ENCODE data around the gene BCL2L2. TPM values are rescaled to one million over a fixed set of nuclear protein-coding genes. Genes with fewer than 3 reads are reported as not detected.

BCL2L2 gene
- total and polyA plus RNA-seq, 9 donors = 17.0 to 38.7 (median 31.7) TPM

GRCh38 chr14:23301969-23302289 lies 4.7 kb upstream of the BCL2L2 start:
- H3K4me3 ChIP-seq = peak overlapping the region; percentile 55
- no peaks in the 10 kb centered on the region for H3K27me3 ChIP-seq
- H3K36me3 ChIP-seq = no peaks in the 10 kb centered on the region
- intact Hi-C loops (cut with DNase I) = loop anchor here in 3 of 4 donors (2.0 to 5.0 kb wide), 2 partner anchors 19 to 295 kb away; partner anchors contain the start of gene PABPN1 (in 2 of the 3)
- WGBS, 3 donors = 0 to 1% (median 1%) methylated on average over 15 to 25 of the region's 25 CpGs
- H3K4me1 ChIP-seq (ENCODE audit: insufficient read depth) = no peaks in the 10 kb centered on the region
- H3K27ac ChIP-seq = peak overlapping the region; percentile 92 to 94
- no peaks in the 10 kb centered on the region for H3K9me3 ChIP-seq
- no peak for DNase-seq
- TF ChIP-seq CTCF (IDR thresholded peaks at IDR 0.05) (no peak), POLR2A (IDR thresholded peaks at IDR 0.05) (peak; percentile 92)

- peak; percentile 70 to 80 (median 75) for DNase-seq
- no peaks in the 10 kb centered on the region for H3K9me3 ChIP-seq
- TF ChIP-seq EP300 (IDR thresholded peaks at IDR 0.05) = no peak
- TF ChIP-seq CTCF (IDR thresholded peaks at IDR 0.05) = no peak
- peak within 1 kb of the TSS; percentile 92 to 94 for H3K27ac ChIP-seq
- WGBS, 3 donors = 1 to 2% (median 2%) methylated on average over 63 to 81 of the region's 81 CpGs
- no peaks in the 10 kb centered on the region for H3K36me3 ChIP-seq
- H3K27me3 ChIP-seq = no peaks in the 10 kb centered on the region
- intact Hi-C loops (cut with DNase I) = loop anchor here in 3 of 4 donors (2.0 to 5.0 kb wide), 2 partner anchors 18 to 295 kb away; partner anchors contain the start of gene PABPN1 (in 2 of the 3)
- H3K4me3 ChIP-seq = peak within 1 kb of the TSS; percentile 55
- H3K4me1 ChIP-seq (ENCODE audit: insufficient read depth) = no peaks in the 10 kb centered on the region
Observed at GRCh38 chr14:23302290-23303225, 4.1 kb upstream of the BCL2L2 start, which contains the start of gene PPP1R3E. Gene PPP1R3E (minus strand): TSS chr14:23302859. CDS start chr14:23302576, 283 bp downstream.

GRCh38 chr14:23307146-23307530 lies 505 bp downstream of the BCL2L2 start:
- H3K27ac ChIP-seq = peak overlapping the region; percentile 64 to 86
- intact Hi-C loops (cut with DNase I) = no loop called here
- TF ChIP-seq CTCF (IDR thresholded peaks at IDR 0.05) = no peak
- no peak for TF ChIP-seq EP300 (IDR thresholded peaks at IDR 0.05)
- no peak for TF ChIP-seq POLR2A (IDR thresholded peaks at IDR 0.05)
- no peak for DNase-seq
- H3K9me3 ChIP-seq = no peaks in the 10 kb centered on the region
- no peaks in the 10 kb centered on the region for H3K36me3 ChIP-seq
- 2 to 3% (median 2%) methylated on average over 5 of the region's 5 CpGs for WGBS, 3 donors
- H3K4me3 ChIP-seq = peak overlapping the region; percentile 67
- H3K4me1 ChIP-seq (ENCODE audit: insufficient read depth) = peaks cover 9% of the 10 kb centered on the region
- H3K27me3 ChIP-seq = no peaks in the 10 kb centered on the region

- no peaks in the 10 kb centered on the region for H3K36me3 ChIP-seq
- peak in 1 of 5 donors; percentile 39 for DNase-seq
- TF ChIP-seq EP300 (IDR thresholded peaks at IDR 0.05) = no peak
- no peak for TF ChIP-seq CTCF (IDR thresholded peaks at IDR 0.05)
- TF ChIP-seq POLR2A (IDR thresholded peaks at IDR 0.05) = no peak
- peak overlapping the region in 1 of 2 donors; percentile 86 for H3K27ac ChIP-seq
- intact Hi-C loops (cut with DNase I) = no loop called here
- H3K4me1 ChIP-seq (ENCODE audit: insufficient read depth) = peaks cover 9% of the 10 kb centered on the region
- no peaks in the 10 kb centered on the region for H3K27me3 ChIP-seq
- H3K4me3 ChIP-seq = no peak overlapping the region
- 72 to 79% (median 78%) methylated on average over 22 of the region's 22 CpGs for WGBS, 3 donors
- no peaks in the 10 kb centered on the region for H3K9me3 ChIP-seq
Observed at GRCh38 chr14:23307687-23308644, 1.3 kb downstream of the BCL2L2 start.
